Osteoblast (primary cell): ENCODE data around the gene ZNF30. TPM values are rescaled to one million over a fixed set of nuclear protein-coding genes. Genes with fewer than 3 reads are reported as not detected.
"Not testable (repeated sequence)": the region's sequence is repeated elsewhere in the genome, so short reads cannot be mapped to it uniquely, and the experiment has no call there.

ENCODE experiments used
- DNase-seq: peaks from one replicate; pipeline ENCODE4 v3.0.0; 2011; ENCODE audit warnings: low spot score, mixed read lengths; ENCODE audit not compliant: insufficient read length; ENCODE audit errors: missing footprints
- H2AFZ ChIP-seq: 2 replicates; pipeline ENCODE4 v1.6.0; 2011; ENCODE audit warnings: mild to moderate bottlenecking, low read length
- H3K27ac ChIP-seq: 2 replicates; pipeline ENCODE4 v1.5.1; 2011; ENCODE audit warnings: mild to moderate bottlenecking, low read depth, low read length, moderate library complexity
- H3K27me3 ChIP-seq: 2 replicates; pipeline ENCODE4 v1.6.0; 2012; ENCODE audit warnings: mild to moderate bottlenecking, control low read depth, inconsistent platforms, low read length, moderate library complexity; ENCODE audit not compliant: insufficient read depth
- H3K36me3 ChIP-seq: 2 replicates; pipeline ENCODE4 v1.5.1; 2011; ENCODE audit warnings: mild to moderate bottlenecking, low read length, control low read depth, moderate library complexity; ENCODE audit not compliant: insufficient read depth
- H3K4me1 ChIP-seq: 2 replicates; pipeline ENCODE4 v1.5.1; 2011; ENCODE audit warnings: mild to moderate bottlenecking, low read length, control low read depth, moderate library complexity; ENCODE audit not compliant: insufficient read depth
- H3K4me2 ChIP-seq: 2 replicates; pipeline ENCODE4 v1.6.0; 2011; ENCODE audit warnings: mild to moderate bottlenecking, low read length; ENCODE audit not compliant: insufficient read depth
- H3K4me3 ChIP-seq: fragments of 200-600 bp; sonication (generic); 3 replicates; pipeline ENCODE4 v1.5.1; 2012; ENCODE audit warnings: mild to moderate bottlenecking, low read length, inconsistent platforms; ENCODE audit not compliant: insufficient read depth
- H3K79me2 ChIP-seq: 2 replicates; pipeline ENCODE4 v1.6.0; 2012; ENCODE audit warnings: mild to moderate bottlenecking, low read length, control low read depth, inconsistent platforms; ENCODE audit not compliant: insufficient read depth
- H3K9me3 ChIP-seq: 2 replicates; pipeline ENCODE4 v1.5.1; 2011; ENCODE audit warnings: low read depth, low read length, control low read depth
- H4K20me1 ChIP-seq: 2 replicates; pipeline ENCODE4 v1.6.0; 2012; ENCODE audit warnings: mild to moderate bottlenecking, low read length, control low read depth; ENCODE audit not compliant: insufficient read depth
- CTCF ChIP-seq: IDR thresholded peaks from 2 replicates; pipeline ENCODE4 v1.5.1; 2011; ENCODE audit warnings: mild to moderate bottlenecking, low read depth, low read length, moderate library complexity; ENCODE audit errors: extremely low read depth
- total RNA-seq: library from RNA; depleted of rRNA; stranded (reverse); fragments of >200 nt; gene quantifications from 2 replicates; pipeline ENCODE4 v1.2.3, GENCODE V29; 2012

The ZNF30 gene
- total RNA-seq, 1 donor: 4.3 TPM

- DNase-seq: no peak
- H3K27ac ChIP-seq: no peak overlapping the region
- H3K36me3 ChIP-seq: no peaks in the 10 kb centered on the region
- H3K4me1 ChIP-seq: no peaks in the 10 kb centered on the region
- H3K4me2 ChIP-seq: no peak overlapping the region
- no peaks in the 10 kb centered on the region for H4K20me1 ChIP-seq
- no peak for TF ChIP-seq CTCF
- no peak overlapping the region for H2AFZ ChIP-seq
- H3K9me3 ChIP-seq: no peaks in the 10 kb centered on the region
- H3K27me3 ChIP-seq: no peaks in the 10 kb centered on the region
- H3K4me3 ChIP-seq: no peak overlapping the region
- H3K79me2 ChIP-seq: no peaks in the 10 kb centered on the region
Observed at GRCh38 chr19:34969721-34970120, 43.0 kb downstream of the ZNF30 start.

- H3K27ac ChIP-seq, H2AFZ ChIP-seq, H3K9me3 ChIP-seq, H3K36me3 ChIP-seq, H3K4me3 ChIP-seq, H3K4me1 ChIP-seq, H3K4me2 ChIP-seq, H3K27me3 ChIP-seq, DNase-seq, H3K79me2 ChIP-seq, H4K20me1 ChIP-seq: not testable (repeated sequence)
Observed at GRCh38 chr19:34970185-34970780, 43.6 kb downstream of the ZNF30 start.

GRCh38 chr19:34972163-34972705 lies 45.5 kb downstream of the ZNF30 start:
- no peak for TF ChIP-seq CTCF
- Histone ChIP-seq H2AFZ (no peak overlapping the region), H3K79me2 (no peaks in the 10 kb centered on the region), H3K36me3 (no peaks in the 10 kb centered on the region), H3K27ac (no peak overlapping the region), H4K20me1 (no peaks in the 10 kb centered on the region), H3K9me3 (peaks cover 6% of the 10 kb centered on the region), H3K4me2 (no peak overlapping the region), H3K27me3 (no peaks in the 10 kb centered on the region), H3K4me3 (no peak overlapping the region), H3K4me1 (no peaks in the 10 kb centered on the region)
- no peak for DNase-seq

- no peak for TF ChIP-seq CTCF
- Histone ChIP-seq H3K9me3 (peaks cover 6% of the 10 kb centered on the region), H3K27me3 (no peaks in the 10 kb centered on the region), H3K36me3 (no peaks in the 10 kb centered on the region), H2AFZ (no peak overlapping the region), H3K4me2 (no peak overlapping the region), H3K79me2 (no peaks in the 10 kb centered on the region), H4K20me1 (no peaks in the 10 kb centered on the region), H3K4me3 (no peak overlapping the region), H3K4me1 (no peaks in the 10 kb centered on the region), H3K27ac (no peak overlapping the region)
- DNase-seq: no peak
Observed at GRCh38 chr19:34974646-34975045, 47.9 kb downstream of the ZNF30 start.
